ENCODE data around the gene STUB1.

Gene STUB1

GRCh38 chr16:666572-666971 lies 13.6 kb upstream of the STUB1 start:
- TF ChIP-seq EP300 (IDR thresholded peaks at IDR 0.05; ENCODE audit: borderline replicate concordance) (no peak), CREB1 (IDR thresholded peaks at IDR 0.05; ENCODE audit: low read depth) (no peak), TAF1 (IDR thresholded peaks at IDR 0.05; ENCODE audit: low read depth) (no peak), NFIC (IDR thresholded peaks at IDR 0.05) (no peak), MAX (IDR thresholded peaks at IDR 0.05) (no peak), ZBTB7A (IDR thresholded peaks at IDR 0.05; ENCODE audit: low read depth) (no peak), USF1 (IDR thresholded peaks at IDR 0.05) (no peak), CEBPB (IDR thresholded peaks at IDR 0.05) (no peak), FOXM1 (IDR thresholded peaks at IDR 0.05; ENCODE audit: borderline replicate concordance, low read depth) (no peak), TEAD4 (IDR thresholded peaks at IDR 0.05) (no peak), REST (IDR thresholded peaks at IDR 0.05; ENCODE audit: low read depth) (no peak), EGR1 (IDR thresholded peaks at IDR 0.05) (no peak), YY1 (IDR thresholded peaks at IDR 0.05; ENCODE audit: low read depth) (no peak), RAD21 (IDR thresholded peaks at IDR 0.05; ENCODE audit: low read depth) (no peak), TCF12 (IDR thresholded peaks at IDR 0.05; ENCODE audit: low read depth) (no peak)

GRCh38 chr16:667113-667779 lies 13.0 kb upstream of the STUB1 start:
- no peak for TF ChIP-seq USF1 (IDR thresholded peaks at IDR 0.05)
- TF ChIP-seq ZBTB7A (IDR thresholded peaks at IDR 0.05; ENCODE audit: low read depth) = no peak
- TF ChIP-seq FOXM1 (IDR thresholded peaks at IDR 0.05; ENCODE audit: borderline replicate concordance, low read depth) = no peak
- no peak for TF ChIP-seq TCF12 (IDR thresholded peaks at IDR 0.05; ENCODE audit: low read depth)
- no peak for TF ChIP-seq EGR1 (IDR thresholded peaks at IDR 0.05)
- no peak for TF ChIP-seq RAD21 (IDR thresholded peaks at IDR 0.05; ENCODE audit: low read depth)
- no peak for TF ChIP-seq TEAD4 (IDR thresholded peaks at IDR 0.05)
- TF ChIP-seq MAX (IDR thresholded peaks at IDR 0.05) = no peak
- TF ChIP-seq REST (IDR thresholded peaks at IDR 0.05; ENCODE audit: low read depth) = no peak
- no peak for TF ChIP-seq TAF1 (IDR thresholded peaks at IDR 0.05; ENCODE audit: low read depth)
- no peak for TF ChIP-seq CEBPB (IDR thresholded peaks at IDR 0.05)
- no peak for TF ChIP-seq EP300 (IDR thresholded peaks at IDR 0.05; ENCODE audit: borderline replicate concordance)
- no peak for TF ChIP-seq CREB1 (IDR thresholded peaks at IDR 0.05; ENCODE audit: low read depth)
- TF ChIP-seq NFIC (IDR thresholded peaks at IDR 0.05) = no peak
- no peak for TF ChIP-seq YY1 (IDR thresholded peaks at IDR 0.05; ENCODE audit: low read depth)

GRCh38 chr16:667780-668518 lies 12.3 kb upstream of the STUB1 start, which contains the start of gene RHOT2:
Gene RHOT2 (plus strand): TSS chr16:668132. CDS start chr16:668200, 68 bp downstream.
- TF ChIP-seq YY1 (IDR thresholded peaks at IDR 0.05; ENCODE audit: low read depth) = peak; percentile 90
- TF ChIP-seq NFIC (IDR thresholded peaks at IDR 0.05) = no peak
- no peak for TF ChIP-seq TEAD4 (IDR thresholded peaks at IDR 0.05)
- TF ChIP-seq USF1 (IDR thresholded peaks at IDR 0.05) = 0 out of 2 replicates have a peak, but pooled peaks have one; percentile 30
- TF ChIP-seq RAD21 (IDR thresholded peaks at IDR 0.05; ENCODE audit: low read depth) = peak; percentile 22; the same call in 1 of the 2 replicates
- peak; percentile 35; the same call in 1 of the 2 replicates for TF ChIP-seq TCF12 (IDR thresholded peaks at IDR 0.05; ENCODE audit: low read depth)
- peak; percentile 73 for TF ChIP-seq TAF1 (IDR thresholded peaks at IDR 0.05; ENCODE audit: low read depth)
- 0 out of 2 replicates have a peak, but pooled peaks have one; percentile 66 for TF ChIP-seq MAX (IDR thresholded peaks at IDR 0.05)
- TF ChIP-seq EGR1 (IDR thresholded peaks at IDR 0.05) = peak; percentile 74
- no peak for TF ChIP-seq CEBPB (IDR thresholded peaks at IDR 0.05)
- TF ChIP-seq EP300 (IDR thresholded peaks at IDR 0.05; ENCODE audit: borderline replicate concordance) = no peak
- no peak for TF ChIP-seq REST (IDR thresholded peaks at IDR 0.05; ENCODE audit: low read depth)
- TF ChIP-seq CREB1 (IDR thresholded peaks at IDR 0.05; ENCODE audit: low read depth) = no peak
- TF ChIP-seq ZBTB7A (IDR thresholded peaks at IDR 0.05; ENCODE audit: low read depth) = peak; percentile 98
- TF ChIP-seq FOXM1 (IDR thresholded peaks at IDR 0.05; ENCODE audit: borderline replicate concordance, low read depth) = no peak

Measured in Ishikawa (cell line).